Measurements from ENCODE around the gene RAB3GAP2. TPM values are rescaled to one million over a fixed set of nuclear protein-coding genes. Genes with fewer than 3 reads are reported as not detected.
"Not testable (repeated sequence)": the region's sequence is repeated elsewhere in the genome, so short reads cannot be mapped to it uniquely, and the experiment has no call there.

RAB3GAP2 gene
- total RNA-seq, 1 donor from 2014 or later, result 33.0 TPM

- no peak for TF ChIP-seq CTCF (IDR thresholded peaks at IDR 0.05; ENCODE audit: insufficient read depth, low read length, poor library complexity, severe bottlenecking)
Observed at GRCh38 chr1:220251272-220251671, 21.0 kb downstream of the RAB3GAP2 start.

DNA sequence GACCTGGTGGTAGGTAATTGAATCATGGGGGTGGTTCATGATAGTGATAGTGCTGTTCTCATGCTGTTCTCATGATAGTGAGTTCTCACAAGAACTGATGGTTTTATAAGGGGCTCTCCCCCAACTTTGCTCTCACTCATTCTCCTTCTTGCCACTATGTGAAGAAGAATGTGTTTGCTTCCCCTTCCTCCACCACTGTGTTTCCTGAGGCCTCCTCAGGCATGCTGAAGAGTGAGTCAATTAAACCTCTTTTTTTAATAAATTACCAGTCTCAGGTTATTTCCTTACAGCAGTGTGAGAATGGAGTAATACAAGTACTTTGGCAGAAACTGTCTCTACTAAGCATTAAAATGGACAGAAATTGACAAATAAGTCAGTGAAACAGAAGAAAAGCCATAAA lies 21.6 kb downstream of the RAB3GAP2 start:
- Histone ChIP-seq H3K36me3 (ENCODE audit: control insufficient read depth, insufficient read depth, low read length) (peaks cover 1% of the 10 kb centered on the region), H3K27me3 (ENCODE audit: control insufficient read depth, insufficient read depth, low read length) (no peaks in the 10 kb centered on the region), H3K4me3 (ENCODE audit: low read depth, low read length) (no peak overlapping the region)
- TF ChIP-seq CTCF (IDR thresholded peaks at IDR 0.05; ENCODE audit: insufficient read depth, low read length, poor library complexity, severe bottlenecking), result no peak
- no peak for DNase-seq (ENCODE audit: low read depth)

More at GRCh38 chr1:220251272-220251671, 21.0 kb downstream of the RAB3GAP2 start:
- H3K4me3 ChIP-seq (ENCODE audit: low read depth, low read length), result no peak overlapping the region
- no peaks in the 10 kb centered on the region for H3K27me3 ChIP-seq (ENCODE audit: control insufficient read depth, insufficient read depth, low read length)
- H3K36me3 ChIP-seq (ENCODE audit: control insufficient read depth, insufficient read depth, low read length), result peaks cover 1% of the 10 kb centered on the region
- DNase-seq (ENCODE audit: low read depth), result no peak

DNA sequence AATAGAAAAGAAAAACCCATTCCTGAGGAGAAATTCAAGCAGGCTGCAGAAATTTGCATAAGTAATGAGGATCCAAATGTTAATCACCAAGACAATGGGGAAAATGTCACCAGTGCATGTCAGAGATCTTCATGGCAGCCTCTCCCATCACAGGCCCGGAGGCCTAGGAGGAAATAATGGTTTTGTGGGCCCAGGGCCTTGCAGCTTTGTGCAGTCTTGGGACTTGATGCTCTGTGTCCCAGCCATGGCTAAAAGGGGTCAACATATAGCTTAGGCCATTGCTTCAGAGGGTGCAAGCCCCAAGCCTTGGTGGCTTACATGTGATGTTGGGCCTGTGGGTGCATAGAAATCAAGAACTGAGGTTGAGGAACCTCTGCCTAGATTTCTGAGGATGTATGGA lies 22.7 kb downstream of the RAB3GAP2 start:
- no peak for TF ChIP-seq CTCF (IDR thresholded peaks at IDR 0.05; ENCODE audit: insufficient read depth, low read length, poor library complexity, severe bottlenecking)
- no peak for DNase-seq (ENCODE audit: low read depth)
- H3K36me3 ChIP-seq (ENCODE audit: control insufficient read depth, insufficient read depth, low read length), result peaks cover 1% of the 10 kb centered on the region

GRCh38 chr1:220248715-220249265 lies 23.5 kb downstream of the RAB3GAP2 start:
- not testable (repeated sequence) for DNase-seq (ENCODE audit: low read depth); H3K27me3 ChIP-seq (ENCODE audit: control insufficient read depth, insufficient read depth, low read length); H3K4me3 ChIP-seq (ENCODE audit: low read depth, low read length); H3K36me3 ChIP-seq (ENCODE audit: control insufficient read depth, insufficient read depth, low read length)

More for the DNA sequence above, 22.7 kb downstream of the RAB3GAP2 start:
- Histone ChIP-seq H3K27me3 (ENCODE audit: control insufficient read depth, insufficient read depth, low read length) (no peaks in the 10 kb centered on the region), H3K4me3 (ENCODE audit: low read depth, low read length) (no peak overlapping the region)

GRCh38 chr1:220245900-220246299 lies 26.4 kb downstream of the RAB3GAP2 start:
- H3K36me3 ChIP-seq (ENCODE audit: control insufficient read depth, insufficient read depth, low read length); H3K4me3 ChIP-seq (ENCODE audit: low read depth, low read length); DNase-seq (ENCODE audit: low read depth); H3K27me3 ChIP-seq (ENCODE audit: control insufficient read depth, insufficient read depth, low read length): not testable (repeated sequence)

- H3K4me3 ChIP-seq (ENCODE audit: low read depth, low read length), result no peak overlapping the region
- H3K36me3 ChIP-seq (ENCODE audit: control insufficient read depth, insufficient read depth, low read length), result no peaks in the 10 kb centered on the region
- no peak for DNase-seq (ENCODE audit: low read depth)
- H3K27me3 ChIP-seq (ENCODE audit: control insufficient read depth, insufficient read depth, low read length), result no peaks in the 10 kb centered on the region
- no peak for TF ChIP-seq CTCF (IDR thresholded peaks at IDR 0.05; ENCODE audit: insufficient read depth, low read length, poor library complexity, severe bottlenecking)
Observed at GRCh38 chr1:220243947-220244346, 28.3 kb downstream of the RAB3GAP2 start.

GRCh38 chr1:220241072-220241663 lies 31.1 kb downstream of the RAB3GAP2 start:
- no peak for DNase-seq (ENCODE audit: low read depth)
- Histone ChIP-seq H3K4me3 (ENCODE audit: low read depth, low read length) (no peak overlapping the region), H3K36me3 (ENCODE audit: control insufficient read depth, insufficient read depth, low read length) (no peaks in the 10 kb centered on the region), H3K27me3 (ENCODE audit: control insufficient read depth, insufficient read depth, low read length) (no peaks in the 10 kb centered on the region)
- no peak for TF ChIP-seq CTCF (IDR thresholded peaks at IDR 0.05; ENCODE audit: insufficient read depth, low read length, poor library complexity, severe bottlenecking)
